H9 (cell line): ENCODE data around the gene PRR20D. TPM values are rescaled to one million over a fixed set of nuclear protein-coding genes. Genes with fewer than 3 reads are reported as not detected.

Experiments
- DNase-seq: peaks from one replicate; pipeline ENCODE4 v3.0.0-alpha.2; 2017
- H2AFZ ChIP-seq: one replicate; pipeline ENCODE4 v1.6.1; 2013; ENCODE audit warnings: mild to moderate bottlenecking, low read length, control low read depth, moderate library complexity
- H2AK5ac ChIP-seq: 2 replicates; pipeline ENCODE4 v1.6.1; 2013; ENCODE audit warnings: low read length, control low read depth, mixed read lengths; ENCODE audit not compliant: insufficient read length
- H2BK120ac ChIP-seq: one replicate; pipeline ENCODE4 v1.6.1; 2013; ENCODE audit warnings: low read depth, mild to moderate bottlenecking, low read length, control low read depth, inconsistent platforms; ENCODE audit not compliant: poor library complexity, severe bottlenecking
- H2BK12ac ChIP-seq: 2 replicates; pipeline ENCODE4 v1.6.1; 2013; ENCODE audit warnings: low read length, control low read depth, mixed read lengths, low read depth; ENCODE audit not compliant: insufficient read length
- H2BK15ac ChIP-seq: 2 replicates; pipeline ENCODE4 v1.6.1; 2013; ENCODE audit warnings: low read depth, low read length, control low read depth
- H2BK20ac ChIP-seq: one replicate; pipeline ENCODE4 v1.6.1; 2013; ENCODE audit warnings: low read depth, mild to moderate bottlenecking, low read length, control low read depth, inconsistent platforms; ENCODE audit not compliant: poor library complexity, severe bottlenecking
- H2BK5ac ChIP-seq: 2 replicates; pipeline ENCODE4 v1.6.1; 2013; ENCODE audit warnings: low read length, control low read depth, mixed read lengths; ENCODE audit not compliant: insufficient read length
- H3K14ac ChIP-seq: 2 replicates; pipeline ENCODE4 v1.6.1; 2013; ENCODE audit warnings: low read length, control low read depth; ENCODE audit not compliant: insufficient read depth
- H3K18ac ChIP-seq: 2 replicates; pipeline ENCODE4 v1.6.1; 2013; ENCODE audit warnings: low read depth, mild to moderate bottlenecking, mixed read lengths, low read length, control low read depth; ENCODE audit not compliant: insufficient read length
- H3K23ac ChIP-seq: 2 replicates; pipeline ENCODE4 v1.6.1; 2013; ENCODE audit warnings: low read length, control low read depth, mixed read lengths, low read depth; ENCODE audit not compliant: insufficient read length
- H3K23me2 ChIP-seq: 2 replicates; pipeline ENCODE4 v1.6.1; 2013; ENCODE audit warnings: low read depth, mild to moderate bottlenecking, mixed read lengths, low read length, control low read depth; ENCODE audit not compliant: insufficient read length, poor library complexity, severe bottlenecking
- H3K27ac ChIP-seq: 2 replicates; pipeline ENCODE4 v1.5.1; 2013; ENCODE audit warnings: low read length, control low read depth, mixed read lengths, low read depth; ENCODE audit not compliant: insufficient read length
- H3K27me3 ChIP-seq: 2 replicates; pipeline ENCODE4 v1.6.1; 2013; ENCODE audit warnings: low read length, control low read depth, inconsistent platforms; ENCODE audit not compliant: insufficient read depth
- H3K4ac ChIP-seq: 2 replicates; pipeline ENCODE4 v1.6.1; 2013; ENCODE audit warnings: low read depth, mild to moderate bottlenecking, control low read depth, inconsistent platforms, low read length, moderate library complexity
- H3K4me1 ChIP-seq: 2 replicates; pipeline ENCODE4 v1.6.1; 2013; ENCODE audit warnings: low read length, control low read depth, inconsistent platforms; ENCODE audit not compliant: insufficient read depth
- H3K4me2 ChIP-seq: 2 replicates; pipeline ENCODE4 v1.6.1; 2013; ENCODE audit warnings: low read length, control low read depth, mixed read lengths; ENCODE audit not compliant: insufficient read length, insufficient read depth
- H3K56ac ChIP-seq: 2 replicates; pipeline ENCODE4 v1.6.1; 2013; ENCODE audit warnings: low read depth, mild to moderate bottlenecking, mixed read lengths, low read length, control low read depth; ENCODE audit not compliant: insufficient read length
- H3K79me1 ChIP-seq: 2 replicates; pipeline ENCODE4 v1.6.1; 2013; ENCODE audit warnings: low read depth, mild to moderate bottlenecking, moderate library complexity, low read length, control low read depth, inconsistent platforms; ENCODE audit not compliant: insufficient read depth, poor library complexity, severe bottlenecking
- H3K79me2 ChIP-seq: 2 replicates; pipeline ENCODE4 v1.6.1; 2013; ENCODE audit warnings: low read length, control low read depth, inconsistent platforms; ENCODE audit not compliant: insufficient read depth
- H3K9ac ChIP-seq: 2 replicates; pipeline ENCODE4 v1.6.1; 2013; ENCODE audit warnings: low read length, control low read depth, mixed read lengths; ENCODE audit not compliant: insufficient read length; ENCODE audit errors: extremely low read depth
- H3K9me3 ChIP-seq: one replicate; pipeline ENCODE4 v1.6.1; 2013; ENCODE audit warnings: low read depth, low read length, inconsistent platforms; ENCODE audit not compliant: control insufficient read depth
- H3T11ph ChIP-seq: one replicate; pipeline ENCODE4 v1.6.1; 2013; ENCODE audit warnings: mild to moderate bottlenecking, low read length, control low read depth, inconsistent platforms
- H4K20me1 ChIP-seq: one replicate; pipeline ENCODE4 v1.6.1; 2013; ENCODE audit not compliant: control insufficient read depth, insufficient read length, insufficient read depth
- H4K5ac ChIP-seq: 2 replicates; pipeline ENCODE4 v1.6.1; 2013; ENCODE audit warnings: low read depth, mild to moderate bottlenecking, mixed read lengths, low read length, control low read depth; ENCODE audit not compliant: insufficient read length
- H4K8ac ChIP-seq: replicated peaks from 2 replicates; pipeline ENCODE4 v1.6.1; 2013; ENCODE audit warnings: low read length, control low read depth, mixed read lengths, low read depth; ENCODE audit not compliant: insufficient read length
- H4K91ac ChIP-seq: 2 replicates; pipeline ENCODE4 v1.6.1; 2013; ENCODE audit warnings: low read depth, mild to moderate bottlenecking, moderate library complexity, mixed read lengths, low read length, control low read depth; ENCODE audit not compliant: insufficient read length
- H3K27ac Mint-ChIP-seq, 3 experiments: 2 replicates in 2 of 3; 3 replicates in 1 of 3; pipeline ENCODE4 v1.8.0; 2020 to 2021; ENCODE audit warnings: mixed read lengths in 3 of 3, mild to moderate bottlenecking in 1 of 3, moderate library complexity in 1 of 3
- H3K27me3 Mint-ChIP-seq: 2 replicates; pipeline ENCODE4 v1.8.0; 2021; ENCODE audit warnings: low read depth, mild to moderate bottlenecking, moderate library complexity, mixed read lengths
- H3K36me3 Mint-ChIP-seq, 3 experiments: 2 replicates in 2 of 3; 3 replicates in 1 of 3; pipeline ENCODE4 v1.8.0; 2020 to 2021; ENCODE audit warnings: low read depth in 3 of 3, mixed read lengths in 3 of 3; ENCODE audit not compliant: insufficient read depth in 1 of 3
- H3K4me1 Mint-ChIP-seq, 2 experiments: 2 replicates each; pipeline ENCODE4 v1.8.0; 2020; ENCODE audit warnings: mixed read lengths in 2 of 2
- H3K4me3 Mint-ChIP-seq, 2 experiments: 2 replicates in 1 of 2; 3 replicates in 1 of 2; pipeline ENCODE4 v1.8.0; 2020 to 2021; ENCODE audit warnings: mild to moderate bottlenecking in 2 of 2, mixed read lengths in 2 of 2, moderate library complexity in 1 of 2
- H3K9me3 Mint-ChIP-seq, 2 experiments: 2 replicates in 1 of 2; 3 replicates in 1 of 2; pipeline ENCODE4 v1.8.0; 2020; ENCODE audit warnings: mild to moderate bottlenecking in 2 of 2, mixed read lengths in 2 of 2, moderate library complexity in 1 of 2
- CTCF ChIP-seq: fragments of 200-600 bp; sonication (generic); conservative IDR thresholded peaks from 3 replicates; pipeline ENCODE4 v1.8.0; 2021; ENCODE audit warnings: antibody characterized with exemption, mild to moderate bottlenecking
- WGBS: extraction: QIAGEN DNeasy Blood & Tissue Kit; methylation state at CpG from one replicate; pipeline ENCODE4 v1.1.7; 2013; ENCODE audit warnings: missing lambda C conversion rate, low lambda C conversion rate, mixed read lengths; ENCODE audit not compliant: insufficient read length; ENCODE audit errors: extremely low coverage; 5-methylcytosine and 5-hydroxymethylcytosine counted together
- total RNA-seq: library from RNA; stranded (reverse); gene quantifications from 2 replicates; pipeline ENCODE4 v1.2.1, GENCODE V29; 2021

PRR20D gene
- total RNA-seq, 1 experiment from 2014 or later = not detected

DNA sequence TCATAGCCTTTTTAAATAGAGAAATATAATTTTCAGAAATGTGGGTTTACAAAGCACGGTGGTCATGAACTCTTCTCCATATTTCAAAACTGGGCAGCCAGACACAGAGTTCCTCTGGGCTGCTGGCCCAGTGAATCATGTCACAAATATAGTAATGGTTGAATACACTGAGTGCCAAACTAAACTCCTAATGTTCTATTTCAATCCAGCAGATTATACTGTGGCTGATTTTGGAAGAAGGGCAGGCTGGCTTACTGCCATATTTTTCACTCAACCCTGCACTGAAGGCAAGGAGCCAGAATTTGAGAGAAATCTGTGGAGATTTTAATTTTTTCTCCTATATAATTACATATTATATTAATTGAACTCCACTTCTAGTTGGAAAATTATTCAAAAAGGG, 36.8 kb upstream of the PRR20D start:
- Histone ChIP-seq H3K9ac (no peak overlapping the region), H3K23me2 (no peaks in the 10 kb centered on the region), H3K27ac (no peak overlapping the region), H3K56ac (no peak overlapping the region), H2BK12ac (no peak overlapping the region), H4K91ac (no peak overlapping the region), H3K4me2 (no peak overlapping the region), H3K4me1 (no peaks in the 10 kb centered on the region), H2AFZ (no peak overlapping the region), H2BK5ac (no peak overlapping the region), H4K8ac (no peak overlapping the region), H2AK5ac (no peak overlapping the region), H2BK20ac (no peak overlapping the region), H3K79me1 (no peaks in the 10 kb centered on the region), H2BK120ac (no peak overlapping the region), H3K79me2 (no peaks in the 10 kb centered on the region), H3K27me3 (no peaks in the 10 kb centered on the region), H3K9me3 (no peaks in the 10 kb centered on the region), H4K20me1 (no peaks in the 10 kb centered on the region), H3T11ph (no peak overlapping the region), H4K5ac (no peak overlapping the region), H3K4ac (no peak overlapping the region), H3K23ac (no peak overlapping the region), H3K14ac (no peak overlapping the region), H3K18ac (no peak overlapping the region), H2BK15ac (no peak overlapping the region)
- no peaks in the 10 kb centered on the region for H3K4me1 Mint-ChIP-seq
- H3K4me3 Mint-ChIP-seq = no peak overlapping the region
- TF ChIP-seq CTCF = no peak
- no CpG with 5 or more reads among the region's 1 CpG for WGBS
- H3K36me3 Mint-ChIP-seq = no peaks in the 10 kb centered on the region
- no peaks in the 10 kb centered on the region for H3K27me3 Mint-ChIP-seq
- DNase-seq = no peak
- H3K9me3 Mint-ChIP-seq = no peaks in the 10 kb centered on the region
- no peak overlapping the region for H3K27ac Mint-ChIP-seq
